SK-MEL-5 (cell line): ENCODE results near the gene YLPM1. TPM values are rescaled to one million over a fixed set of nuclear protein-coding genes. Genes with fewer than 3 reads are reported as not detected.

Experiments used
- total RNA-seq: library from RNA; depleted of rRNA; stranded (reverse); fragments of >200 nt; shearing (Covaris generic); gene quantifications from 2 replicates; pipeline ENCODE4 v1.2.3, GENCODE V29; 2014; rRNA removed

Gene YLPM1
- total RNA-seq, 1 experiment from 2014 or later: 10.8 TPM

Other genes starting within 250 kb of the YLPM1 start
- gene LTBP2, start 151.1 kb upstream of the YLPM1 start, total RNA-seq: 0.59 and 1.7 TPM in 2 replicates
- 30.5 and 33.8 TPM in 2 replicates for gene AREL1, start 50.2 kb upstream of the YLPM1 start, total RNA-seq
- gene FCF1, start 50.2 kb upstream of the YLPM1 start, total RNA-seq: 27.8 and 29.2 TPM in 2 replicates
- gene PROX2, start 112.8 kb downstream of the YLPM1 start, total RNA-seq: not detected in 2 replicates
- 42.7 and 51.6 TPM in 2 replicates for gene DLST, start 118.6 kb downstream of the YLPM1 start, total RNA-seq
- 0.53 and 1.3 TPM in 2 replicates for gene RPS6KL1, start 159.9 kb downstream of the YLPM1 start, total RNA-seq
- gene PGF, start 192.3 kb downstream of the YLPM1 start, total RNA-seq: 19.3 and 22.0 TPM in 2 replicates
- 54.6 and 57.3 TPM in 2 replicates for gene EIF2B2, start 239.6 kb downstream of the YLPM1 start, total RNA-seq